Hippocampal formation (tissue), 2 donors: ENCODE results near the gene AMY2A.
"Not testable (repeated sequence)": the region's sequence is repeated elsewhere in the genome, so short reads cannot be mapped to it uniquely, and the experiment has no call there.

ENCODE experiments used
- DNase-seq, 2 donors: peaks; one replicate each; lab custom pipeline; 2025; lab: John Stamatoyannopoulos, UW

Gene AMY2A

GRCh38 chr1:103616994-103617477, at the start of gene AMY2A:
TSS of gene AMY2A (plus strand) at chr1:103617427. CDS start at chr1:103617441, 14 bp downstream.
- not testable (repeated sequence) for DNase-seq

GRCh38 chr1:103569493-103569892, 47.7 kb upstream of the AMY2A start:
- no peak for DNase-seq

GRCh38 chr1:103571289-103571688, 45.9 kb upstream of the AMY2A start, which contains the start of gene AMY2B:
TSS of gene AMY2B (plus strand) at chr1:103571589. CDS start at chr1:103571603, 14 bp downstream.
- not testable (repeated sequence) for DNase-seq

GRCh38 chr1:103576065-103576464, 41.2 kb upstream of the AMY2A start:
- DNase-seq: no peak

GRCh38 chr1:103576784-103577183, 40.4 kb upstream of the AMY2A start:
- not testable (repeated sequence) for DNase-seq

GRCh38 chr1:103582464-103582863, 34.8 kb upstream of the AMY2A start:
- no peak for DNase-seq

GRCh38 chr1:103583887-103584286, 33.3 kb upstream of the AMY2A start:
- DNase-seq: no peak

- no peak for DNase-seq
These were observed 32.7 kb upstream of the AMY2A start for GRCh38 chr1:103584537-103584936.

GRCh38 chr1:103602740-103603139, 14.5 kb upstream of the AMY2A start:
- DNase-seq: not testable (repeated sequence)

GRCh38 chr1:103616362-103616761, 865 bp upstream of the AMY2A start:
- DNase-seq: no peak

- DNase-seq: not testable (repeated sequence)
These were observed 10.2 kb downstream of the AMY2A start for GRCh38 chr1:103627436-103627835.

GRCh38 chr1:103641194-103641593, 24.0 kb downstream of the AMY2A start:
- DNase-seq: not testable (repeated sequence)

GRCh38 chr1:103643908-103644307, 26.7 kb downstream of the AMY2A start:
- DNase-seq: not testable (repeated sequence)

- not testable (repeated sequence) for DNase-seq
These were observed 33.1 kb downstream of the AMY2A start for GRCh38 chr1:103650305-103650704.

GRCh38 chr1:103650889-103651288, 33.7 kb downstream of the AMY2A start:
- not testable (repeated sequence) for DNase-seq

- DNase-seq: not testable (repeated sequence)
These were observed 36.9 kb downstream of the AMY2A start for GRCh38 chr1:103654133-103654532.

GRCh38 chr1:103655460-103655859, 38.2 kb downstream of the AMY2A start, which contains the start of gene AMY1A:
TSS of gene AMY1A (plus strand) at chr1:103655760. CDS start at chr1:103656331, 571 bp downstream.
- DNase-seq: not testable (repeated sequence)
